ENCODE measurements around the gene NXPH3. TPM values are rescaled to one million over a fixed set of nuclear protein-coding genes. Genes with fewer than 3 reads are reported as not detected.

NXPH3 gene
- total and polyA plus RNA-seq, 10 of the 15 experiments (the other 5 are each of a cell fraction or from before 2014, with no cell fraction given), result 0.08 to 0.35 (median 0.12) TPM; not detected in 2

- TF ChIP-seq TAF1 (IDR thresholded peaks at IDR 0.05; ENCODE audit: borderline replicate concordance, low read depth, low read length) (no peak), EED (IDR thresholded peaks at IDR 0.05; ENCODE audit: low read depth) (no peak), NKRF (conservative IDR thresholded peaks at IDR 0.05) (no peak), NRF1 (conservative IDR thresholded peaks at IDR 0.05; ENCODE audit: low read depth, low read length) (no peak)
These were observed 23.2 kb downstream of the NXPH3 start (continued) for GRCh38 chr17:49598918-49599317.

GRCh38 chr17:49600949-49601348 is 25.3 kb downstream of the NXPH3 start:
- DNase-seq (ENCODE audit: low read depth, low spot score) (no peak), ATAC-seq (no peak), FAIRE-seq (no peak)
- no peaks in the 10 kb centered on the region for H4K20me1 ChIP-seq (ENCODE audit: control insufficient read depth, insufficient read depth)
- no peak overlapping the region for H2AFZ ChIP-seq (ENCODE audit: control insufficient read depth, low read depth, low read length)
- no peak overlapping the region for H3K9ac ChIP-seq (ENCODE audit: control insufficient read depth, insufficient read depth, low read length)
- H3K4me1 ChIP-seq (ENCODE audit: control insufficient read depth, insufficient read depth, low read length), result no peaks in the 10 kb centered on the region
- intact Hi-C loops (cut with micrococcal nuclease; ENCODE audit: unreplicated experiment), result no loop called here
- no peak overlapping the region for H3K27ac ChIP-seq (ENCODE audit: control insufficient read depth, insufficient read depth)
- H3K4me2 ChIP-seq (ENCODE audit: control insufficient read depth, insufficient read depth), result no peak overlapping the region
- in situ Hi-C loops (cut with MboI), result no loop called here
- ChIA-PET RAD21 (ENCODE audit: unreplicated experiment) (interaction anchor here (0.9 kb wide), 1 partner anchor 30 kb away, joined by 3 read pairs; no protein-coding TSS in a partner anchor), POLR2A (interaction anchor here (0.6 kb wide), 1 partner anchor 46 kb away, joined by 4 read pairs; no protein-coding TSS in a partner anchor), CTCF (interaction anchor here (1.3 kb wide), 1 partner anchor 9 kb away, joined by 4 read pairs; no protein-coding TSS in a partner anchor), SMC1A (ENCODE audit: uncharacterized antibody, unreplicated experiment) (no interaction called here)
- H3K9me3 ChIP-seq (replicated peaks; ENCODE audit: control insufficient read depth, insufficient read depth, low read length), result no peaks in the 10 kb centered on the region
- no TSS peak for BruUV-seq (replicated peaks)
- H3K79me2 ChIP-seq (ENCODE audit: control insufficient read depth, insufficient read depth, low read length), result no peaks in the 10 kb centered on the region
- H3K36me3 ChIP-seq (ENCODE audit: control insufficient read depth in 2 of 2, insufficient read depth in 2 of 2, low read length in 1 of 2), result peaks cover 9 to 18% of the 10 kb centered on the region in 2 experiments
- no peaks in the 10 kb centered on the region for H3K27me3 ChIP-seq (replicated peaks in 1 of 2; ENCODE audit: control insufficient read depth in 2 of 2, insufficient read depth in 2 of 2, low read length in 1 of 2)
- no peak overlapping the region for H3K4me3 ChIP-seq
- TF ChIP-seq SREBF1 (IDR thresholded peaks at IDR 0.05; ENCODE audit: low read length) (no peak), E2F4 (IDR thresholded peaks at IDR 0.05; ENCODE audit: low read depth, low read length) (no peak), ZNF24 (IDR thresholded peaks at IDR 0.05) (no peak), MEF2A (IDR thresholded peaks at IDR 0.05; ENCODE audit: insufficient read depth, low read depth, low read length) (no peak), NFYA (IDR thresholded peaks at IDR 0.05; ENCODE audit: borderline replicate concordance, low read depth, low read length) (no peak), ETV6 (conservative IDR thresholded peaks at IDR 0.05 in 1 of 2, IDR thresholded peaks at IDR 0.05 in 1 of 2; ENCODE audit: borderline replicate concordance in 1 of 2, low read depth in 1 of 2) (no peak), CREB1 (IDR thresholded peaks at IDR 0.05; ENCODE audit: low read depth) (no peak), CREM (IDR thresholded peaks at IDR 0.05; ENCODE audit: low read depth) (no peak), CBFB (IDR thresholded peaks at IDR 0.05; ENCODE audit: low read depth) (no peak), ATF3 (IDR thresholded peaks at IDR 0.05; ENCODE audit: borderline replicate concordance, extremely low read depth, low read depth, low read length) (no peak), E2F8 (IDR thresholded peaks at IDR 0.05; ENCODE audit: low read depth, partially characterized antibody) (no peak), ZNF622 (IDR thresholded peaks at IDR 0.05) (no peak), WRNIP1 (IDR thresholded peaks at IDR 0.05; ENCODE audit: borderline replicate concordance, low read depth, low read length) (no peak)

Data from GM12878 (cell line).